ENCODE results near the gene NFIA.

NFIA gene

GRCh38 chr1:61504852-61505390 lies 422.6 kb downstream of the NFIA start:
- no peak overlapping the region for H3K9ac ChIP-seq (ENCODE audit: low read length)
- H3K27ac ChIP-seq (ENCODE audit: low read length) = no peak overlapping the region
- no peaks in the 10 kb centered on the region for H3K9me3 ChIP-seq (ENCODE audit: control insufficient read depth, low read depth, low read length)
- no peaks in the 10 kb centered on the region for H3K27me3 ChIP-seq (ENCODE audit: control insufficient read depth, insufficient read depth, low read length)
- no peak overlapping the region for H3K4me3 ChIP-seq (ENCODE audit: low read length)
- no peaks in the 10 kb centered on the region for H3K36me3 ChIP-seq (ENCODE audit: control insufficient read depth, low read depth, low read length)
- H3K4me1 ChIP-seq (ENCODE audit: control insufficient read depth, low read depth, low read length) = no peaks in the 10 kb centered on the region

- H3K36me3 ChIP-seq (ENCODE audit: control insufficient read depth, low read depth, low read length) = no peaks in the 10 kb centered on the region
- no peak overlapping the region for H3K27ac ChIP-seq (ENCODE audit: low read length)
- no peaks in the 10 kb centered on the region for H3K4me1 ChIP-seq (ENCODE audit: control insufficient read depth, low read depth, low read length)
- no peak overlapping the region for H3K9ac ChIP-seq (ENCODE audit: low read length)
- no peak overlapping the region for H3K4me3 ChIP-seq (ENCODE audit: low read length)
- no peaks in the 10 kb centered on the region for H3K9me3 ChIP-seq (ENCODE audit: control insufficient read depth, low read depth, low read length)
- no peaks in the 10 kb centered on the region for H3K27me3 ChIP-seq (ENCODE audit: control insufficient read depth, insufficient read depth, low read length)
Observed at GRCh38 chr1:61506236-61506635, 423.9 kb downstream of the NFIA start.

GRCh38 chr1:61506944-61507500 lies 424.7 kb downstream of the NFIA start:
- H3K27me3 ChIP-seq (ENCODE audit: control insufficient read depth, insufficient read depth, low read length) = no peaks in the 10 kb centered on the region
- H3K36me3 ChIP-seq (ENCODE audit: control insufficient read depth, low read depth, low read length) = no peaks in the 10 kb centered on the region
- no peaks in the 10 kb centered on the region for H3K4me1 ChIP-seq (ENCODE audit: control insufficient read depth, low read depth, low read length)
- no peaks in the 10 kb centered on the region for H3K9me3 ChIP-seq (ENCODE audit: control insufficient read depth, low read depth, low read length)
- no peak overlapping the region for H3K9ac ChIP-seq (ENCODE audit: low read length)
- H3K4me3 ChIP-seq (ENCODE audit: low read length) = no peak overlapping the region
- H3K27ac ChIP-seq (ENCODE audit: low read length) = no peak overlapping the region
